HG02981 (cell line): ENCODE measurements around the gene ARHGEF37.
A peak's percentile ranks its signal among the peaks of the same experiment; 100 is the strongest.

ENCODE experiments used
- ATAC-seq: cut with Tn5 transposase; IDR thresholded peaks from one replicate; pipeline ENCODE4 v1.9.1; 2021; ENCODE audit warnings: mild to moderate bottlenecking, moderate library complexity; ENCODE audit not compliant: unreplicated experiment

ARHGEF37 gene

DNA sequence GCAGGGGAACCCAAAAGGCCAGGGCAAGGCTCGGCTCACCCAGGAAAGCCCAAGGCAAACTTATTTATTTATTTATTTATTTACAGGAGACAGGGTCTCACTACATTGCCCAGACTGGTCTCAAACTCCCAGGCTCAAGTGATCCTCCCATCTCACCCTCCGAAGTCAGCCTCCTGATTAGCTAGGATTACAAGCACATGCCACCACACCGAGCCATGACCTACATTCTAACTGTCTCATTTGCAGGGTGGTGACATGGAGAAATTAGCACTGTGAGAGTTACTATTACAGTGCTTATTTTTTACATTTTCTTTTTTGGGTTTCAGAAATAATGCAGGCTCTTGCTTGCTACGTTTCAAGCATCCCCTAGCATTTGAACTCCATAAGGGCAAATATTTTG lies 18.1 kb downstream of the ARHGEF37 start:
- no peak for ATAC-seq

DNA sequence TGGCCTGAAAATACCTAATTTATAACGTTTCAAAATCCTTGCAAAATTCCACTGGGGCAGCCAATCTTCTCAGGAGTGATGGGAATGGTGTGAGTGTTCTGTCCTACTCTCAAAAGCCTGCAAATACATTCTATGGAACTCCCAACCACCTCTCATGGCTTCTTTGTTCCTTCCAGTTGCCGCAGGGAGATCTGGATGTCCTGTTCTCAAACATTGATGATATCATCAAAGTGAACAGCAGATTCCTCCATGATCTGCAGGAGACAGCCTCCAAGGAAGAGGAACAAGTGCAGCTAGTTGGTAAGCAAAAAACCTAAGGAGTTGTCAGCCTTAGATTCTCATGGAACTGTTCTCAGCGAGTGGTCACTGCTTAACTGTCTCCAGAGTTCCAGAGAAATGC lies 19.6 kb downstream of the ARHGEF37 start:
- no peak for ATAC-seq

DNA sequence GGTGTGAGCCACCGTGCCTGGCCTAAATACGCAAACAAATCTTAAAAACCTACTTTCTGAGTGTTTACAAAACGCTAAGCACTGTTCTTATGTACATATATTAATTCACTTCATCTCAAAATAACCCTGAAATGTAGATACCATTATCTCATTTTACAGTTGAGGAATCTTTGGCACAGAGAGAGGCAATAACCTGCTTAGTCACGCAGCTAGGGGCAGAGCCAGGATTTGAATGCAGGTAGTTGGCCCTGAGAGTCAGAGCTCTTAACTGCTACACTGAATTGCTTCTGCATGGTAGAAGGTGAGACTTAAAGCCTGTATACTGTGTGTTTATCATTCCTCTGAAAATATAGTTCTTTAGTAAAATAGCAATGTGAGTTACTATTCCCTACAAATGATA lies 21.9 kb downstream of the ARHGEF37 start:
- ATAC-seq, result no peak

DNA sequence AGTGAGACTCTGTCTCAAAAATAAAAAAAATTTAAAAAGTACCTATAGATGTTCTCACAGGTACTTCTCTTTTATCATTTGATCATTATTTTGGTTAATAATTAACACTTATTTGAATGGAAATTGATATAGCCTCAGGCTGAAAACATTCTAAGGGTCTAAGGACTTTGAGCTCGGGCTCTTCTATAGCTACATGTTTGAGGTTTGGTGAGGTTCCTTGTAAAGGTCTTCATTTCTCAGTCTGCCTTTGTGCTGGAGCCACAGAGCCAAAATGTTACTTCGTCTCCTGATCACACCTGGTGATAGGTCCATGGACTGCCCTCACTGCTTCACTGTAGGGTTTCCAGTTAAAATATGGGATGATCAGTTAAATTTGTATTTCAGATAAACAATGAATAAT lies 22.6 kb downstream of the ARHGEF37 start:
- no peak for ATAC-seq

DNA sequence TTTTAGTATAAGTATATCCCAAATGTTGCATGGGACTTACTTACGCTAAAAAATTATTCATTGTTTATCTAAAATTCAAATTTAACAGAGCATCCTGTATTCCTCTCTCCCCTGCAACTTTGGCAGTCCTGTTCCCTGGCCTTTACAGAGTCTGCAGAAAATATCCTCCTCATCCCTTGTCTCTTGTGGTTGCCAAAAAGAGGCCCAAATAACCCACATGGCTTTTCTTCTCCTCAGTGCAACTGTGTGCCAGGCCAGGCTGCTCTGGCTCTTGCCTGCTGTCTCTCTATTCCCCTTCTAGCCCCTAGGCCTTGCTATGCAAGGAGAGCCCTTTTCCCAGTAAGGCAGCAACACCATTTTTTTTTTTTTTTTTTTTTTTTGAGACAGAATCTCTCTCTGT lies 23.0 kb downstream of the ARHGEF37 start:
- no peak for ATAC-seq

DNA sequence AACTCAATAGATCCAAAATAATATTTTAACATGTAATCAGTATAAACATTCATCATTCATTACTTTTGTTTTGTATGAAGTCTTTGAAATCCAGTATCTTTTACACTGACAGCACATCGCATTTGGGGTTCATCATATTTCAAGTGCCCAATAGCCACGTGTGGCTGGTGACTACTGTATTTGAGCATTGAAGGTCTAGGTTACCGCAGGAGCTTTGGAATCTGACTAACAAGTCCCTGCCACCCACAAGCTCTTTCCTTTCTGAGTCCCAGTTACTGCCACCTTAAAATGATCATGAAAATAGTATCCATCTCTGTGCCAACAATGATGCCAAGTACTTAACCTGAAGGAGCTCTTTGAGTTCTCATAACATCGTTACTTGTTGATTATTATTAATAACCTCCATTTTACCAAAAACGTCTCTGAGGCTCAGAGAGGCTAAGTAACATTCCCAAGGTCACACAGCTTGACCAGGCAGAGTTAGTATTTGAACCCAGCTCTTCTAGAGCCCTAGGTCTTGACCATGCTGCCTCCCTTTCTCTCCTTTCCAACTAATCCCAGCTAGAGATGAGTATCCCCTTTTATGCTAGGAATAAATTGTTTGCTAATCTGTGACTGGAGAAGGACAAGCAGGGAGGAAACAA lies 24.2 kb downstream of the ARHGEF37 start:
- ATAC-seq, result no peak

DNA sequence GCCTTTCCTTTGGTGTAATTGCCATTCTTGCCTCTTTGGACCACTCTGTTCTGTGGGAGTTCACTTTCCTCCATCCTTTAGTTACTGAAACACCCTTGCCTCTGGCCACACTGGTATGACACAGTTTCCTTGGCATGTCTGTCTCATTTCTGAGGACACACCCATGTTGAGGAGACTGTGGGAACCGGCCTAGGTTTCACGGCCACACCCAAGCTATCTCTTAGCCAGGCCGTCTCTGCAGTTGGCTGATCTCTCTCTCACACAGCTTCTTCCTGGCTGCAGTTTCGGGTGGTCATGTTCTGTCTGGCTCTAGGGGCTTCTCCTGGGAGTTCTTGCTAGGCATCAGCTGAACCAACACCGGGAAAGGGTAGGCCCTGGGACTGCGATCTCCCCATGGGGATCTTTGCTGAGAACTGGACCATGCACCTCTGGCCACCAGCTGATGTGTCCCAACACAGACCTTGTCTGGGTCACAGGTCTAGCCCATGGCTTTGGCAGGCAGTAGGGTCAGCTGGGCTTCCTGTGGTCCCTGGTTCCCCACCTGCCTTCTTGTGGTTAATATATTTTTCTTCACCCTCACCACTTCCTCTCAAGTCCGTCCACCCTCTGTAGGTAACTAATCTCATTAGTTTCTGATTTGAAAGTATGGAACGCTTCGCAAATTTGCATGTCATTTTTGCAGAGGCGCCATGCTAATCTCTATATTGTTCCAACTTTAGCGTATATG lies 24.9 kb downstream of the ARHGEF37 start:
- ATAC-seq, result peak; percentile 91

DNA sequence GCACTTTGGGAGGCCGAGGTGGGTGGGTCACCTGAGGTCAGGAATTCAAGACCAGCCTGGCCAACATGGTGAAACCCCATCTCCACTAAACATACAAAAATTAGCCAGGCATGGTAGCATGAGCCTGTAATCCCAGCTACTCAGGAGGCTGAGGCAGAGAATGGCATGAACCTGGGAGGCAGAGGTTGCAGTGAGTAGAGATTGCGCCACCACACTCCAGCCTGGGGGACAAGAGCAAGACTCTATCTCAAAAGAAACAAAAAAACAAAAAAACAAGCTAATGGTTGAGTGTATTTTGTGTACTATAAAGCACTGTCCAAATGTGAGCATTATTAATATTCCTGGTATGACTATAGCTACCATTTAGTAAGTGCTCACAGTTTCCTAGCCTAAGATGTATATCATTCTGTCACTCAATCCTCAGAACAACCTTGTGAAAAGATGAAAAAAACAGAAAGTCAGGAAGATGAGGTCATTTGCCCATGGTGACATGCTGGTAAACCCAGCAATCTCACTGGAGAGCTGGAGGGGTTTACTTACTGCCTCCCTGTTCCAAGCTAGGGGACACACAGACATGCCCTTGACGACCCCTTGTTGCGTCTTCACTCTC lies 27.7 kb downstream of the ARHGEF37 start:
- ATAC-seq, result no peak

DNA sequence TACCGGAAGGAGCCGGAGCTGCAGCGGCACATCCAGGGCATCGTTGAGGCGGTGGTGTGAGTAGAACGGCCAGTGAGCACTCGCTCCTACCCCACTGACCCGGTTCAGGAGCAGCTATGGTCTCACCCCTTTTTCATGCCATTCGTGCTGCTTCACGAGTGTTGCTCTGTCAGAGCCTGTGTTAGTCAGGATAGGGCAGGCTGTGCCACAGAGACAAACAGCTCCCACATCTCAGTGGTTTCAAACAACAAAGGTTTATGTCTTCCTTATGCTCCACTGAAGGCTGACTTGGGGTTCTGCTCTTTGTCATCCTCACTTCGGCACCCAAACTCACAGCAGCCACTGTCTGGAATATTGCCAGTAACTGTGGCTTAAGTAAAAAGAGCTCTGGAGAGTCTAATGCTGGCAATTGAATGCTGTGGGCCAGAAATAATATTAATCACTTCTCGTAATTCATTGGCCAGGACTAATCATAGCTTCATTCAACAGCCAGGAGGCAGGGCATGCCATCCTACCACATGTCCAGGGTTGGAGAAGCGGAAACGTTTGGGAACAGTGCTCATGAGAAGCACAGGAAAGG lies 28.4 kb downstream of the ARHGEF37 start:
- no peak for ATAC-seq

DNA sequence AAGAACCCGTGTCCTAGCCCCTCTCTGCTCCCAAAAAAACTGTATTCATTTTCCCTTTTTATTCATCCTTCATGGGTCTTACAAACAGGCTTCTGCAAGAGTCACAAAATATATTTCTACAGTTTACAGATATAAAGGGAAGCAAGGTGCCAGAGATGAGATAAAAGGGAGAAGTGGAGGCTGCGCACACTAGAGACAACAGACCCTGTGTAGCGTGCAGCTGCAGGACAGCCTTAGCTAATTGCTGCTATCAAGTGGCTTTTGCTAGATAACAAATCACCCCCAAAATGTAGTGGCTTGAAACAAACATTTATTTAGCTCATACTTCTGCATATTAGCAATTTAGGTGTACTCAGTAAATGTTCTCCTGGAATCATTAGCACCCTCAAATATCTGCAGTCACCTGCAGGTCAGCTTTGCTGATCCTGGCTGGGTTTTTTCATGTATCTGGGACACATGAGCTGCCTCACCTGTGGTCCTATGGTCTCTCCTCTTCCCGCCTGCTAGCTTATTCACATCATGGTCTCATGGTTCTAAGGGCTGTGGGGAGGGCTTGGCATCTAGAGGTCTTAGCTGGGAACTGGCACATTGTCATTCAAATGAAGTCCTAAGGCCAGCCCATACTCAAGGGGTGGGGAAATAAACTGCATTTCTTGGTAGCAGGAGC lies 29.4 kb downstream of the ARHGEF37 start:
- ATAC-seq, result no peak

DNA sequence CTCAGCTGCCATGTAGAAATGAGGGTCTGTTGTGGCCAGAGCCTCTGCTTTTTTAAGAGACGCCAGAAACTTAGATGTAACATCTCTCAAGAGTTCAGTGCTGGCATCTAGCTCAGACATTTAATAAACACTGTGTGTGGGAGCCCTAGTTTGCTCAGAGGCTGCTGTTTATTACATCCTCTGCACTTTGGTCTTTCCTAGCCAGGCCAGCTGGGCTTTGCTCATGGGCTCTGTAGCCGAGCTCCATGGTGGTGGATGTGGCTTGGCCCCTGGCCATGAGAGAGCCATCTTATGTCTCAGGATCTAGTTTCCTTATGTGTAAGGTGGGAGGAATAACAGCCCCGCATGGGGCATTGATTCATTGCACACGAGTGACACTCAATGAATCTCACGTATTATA lies 30.0 kb downstream of the ARHGEF37 start:
- no peak for ATAC-seq

DNA sequence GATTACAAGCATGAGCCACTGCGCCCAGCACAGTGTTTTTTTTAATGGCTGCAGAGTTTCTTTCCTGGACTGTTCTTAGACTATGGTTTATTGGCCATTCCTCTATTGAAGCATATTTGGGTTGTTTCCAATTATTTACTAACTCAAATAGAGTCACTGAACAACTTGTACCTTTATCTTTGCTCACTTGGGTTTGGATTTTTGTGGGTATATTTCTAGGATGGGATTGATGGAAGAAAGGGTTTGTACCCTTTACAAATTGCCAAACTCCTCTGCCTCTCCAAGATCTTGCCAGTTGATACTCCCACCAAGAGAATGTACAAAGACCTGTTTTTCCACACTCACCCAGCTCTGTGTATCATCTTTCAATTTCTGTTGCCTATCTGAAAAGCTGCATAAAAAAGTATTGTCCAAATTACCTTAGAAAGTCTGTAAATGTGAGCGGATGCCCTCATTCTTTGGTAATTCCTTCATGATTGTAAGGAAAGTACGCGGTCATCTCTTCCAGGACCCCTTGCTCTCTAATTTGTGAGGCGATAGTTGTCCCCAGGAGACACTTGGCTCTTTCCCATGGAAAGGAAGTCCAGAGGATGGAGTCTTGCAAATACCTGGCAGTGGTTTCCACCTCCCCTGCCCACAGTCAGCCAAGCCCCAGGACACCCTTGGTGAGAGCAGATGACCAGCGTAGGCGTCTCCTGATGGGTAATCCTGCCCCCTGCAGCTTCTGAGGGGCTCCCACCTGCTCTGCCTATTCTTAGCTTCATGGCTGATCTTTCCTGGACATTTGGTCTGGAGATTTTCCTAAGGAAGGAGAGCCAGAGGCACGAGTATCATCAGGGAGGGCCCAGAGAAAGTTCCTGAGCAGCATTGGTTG lies 33.0 kb downstream of the ARHGEF37 start:
- no peak for ATAC-seq

DNA sequence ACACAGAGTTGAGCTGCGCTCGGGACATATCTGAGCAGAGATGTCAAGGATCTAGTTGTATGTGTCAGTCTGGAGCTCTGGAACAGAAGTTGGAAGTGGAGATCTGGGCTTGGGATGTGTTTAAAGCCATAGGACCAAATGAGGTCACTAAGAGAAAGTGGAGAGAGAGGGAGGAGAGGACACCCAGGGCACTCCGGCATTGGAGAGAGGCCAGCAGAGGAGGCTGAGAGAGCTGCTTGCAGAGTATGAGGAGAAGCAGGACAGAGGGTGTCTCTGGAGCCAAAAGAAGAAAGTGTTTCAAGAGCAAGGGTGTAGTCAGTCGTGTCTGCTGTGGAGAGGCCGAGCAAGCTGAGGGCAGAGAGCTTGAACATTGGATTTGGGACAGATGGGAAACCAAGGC lies 34.7 kb downstream of the ARHGEF37 start:
- no peak for ATAC-seq

DNA sequence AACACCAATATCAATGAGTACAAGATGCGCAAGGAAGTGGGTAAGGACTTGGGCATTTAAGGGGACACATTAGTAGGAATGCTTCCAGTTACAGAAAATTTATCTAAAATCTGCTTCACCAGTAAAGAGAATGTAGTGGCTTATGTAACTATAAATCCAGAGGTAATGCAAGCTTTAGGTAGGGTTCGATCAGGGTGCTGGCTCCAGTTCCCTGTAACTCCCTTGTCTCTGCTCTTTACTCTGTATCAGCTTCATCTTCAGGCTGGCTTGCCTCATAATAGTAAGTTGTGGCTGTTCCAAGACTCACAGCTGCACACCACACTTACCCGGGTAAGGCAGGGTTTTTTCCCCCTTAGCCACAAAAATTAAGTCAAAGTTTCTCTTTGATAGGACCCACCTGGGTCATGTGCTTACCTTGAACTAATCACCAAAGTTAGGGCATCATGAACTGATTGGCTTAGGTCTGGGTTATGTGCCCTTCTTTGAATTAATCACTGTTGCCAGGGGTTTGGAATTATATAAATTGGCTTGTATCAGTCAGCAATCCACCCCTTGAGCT lies 35.5 kb downstream of the ARHGEF37 start:
- ATAC-seq, result peak; percentile 71

DNA sequence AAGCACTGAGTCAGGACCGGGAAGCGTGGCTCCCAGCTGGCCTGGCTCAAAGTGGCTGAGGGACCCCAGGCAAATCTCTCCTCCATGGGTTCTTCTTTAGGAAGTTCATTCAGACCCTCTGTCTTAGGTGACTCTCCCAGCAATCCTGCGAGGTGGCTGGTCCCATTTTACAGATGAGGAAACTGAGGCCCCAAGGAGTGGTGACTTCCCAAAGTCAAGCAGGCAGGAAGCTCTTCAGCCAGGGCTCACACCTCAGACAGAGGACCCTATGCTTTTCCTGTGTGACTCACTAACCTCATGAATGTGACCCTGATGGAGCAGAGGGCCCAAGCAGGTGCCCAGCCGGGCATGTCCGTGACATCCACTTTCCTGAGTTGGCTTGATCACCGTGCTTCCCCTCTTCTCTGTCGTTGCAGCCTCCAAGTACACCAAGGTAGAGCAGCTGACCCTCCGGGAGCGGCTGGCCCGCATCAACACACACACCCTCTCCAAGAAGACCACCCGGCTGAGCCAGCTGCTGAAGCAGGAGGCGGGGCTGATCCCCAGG lies 36.5 kb downstream of the ARHGEF37 start:
- ATAC-seq, result no peak

DNA sequence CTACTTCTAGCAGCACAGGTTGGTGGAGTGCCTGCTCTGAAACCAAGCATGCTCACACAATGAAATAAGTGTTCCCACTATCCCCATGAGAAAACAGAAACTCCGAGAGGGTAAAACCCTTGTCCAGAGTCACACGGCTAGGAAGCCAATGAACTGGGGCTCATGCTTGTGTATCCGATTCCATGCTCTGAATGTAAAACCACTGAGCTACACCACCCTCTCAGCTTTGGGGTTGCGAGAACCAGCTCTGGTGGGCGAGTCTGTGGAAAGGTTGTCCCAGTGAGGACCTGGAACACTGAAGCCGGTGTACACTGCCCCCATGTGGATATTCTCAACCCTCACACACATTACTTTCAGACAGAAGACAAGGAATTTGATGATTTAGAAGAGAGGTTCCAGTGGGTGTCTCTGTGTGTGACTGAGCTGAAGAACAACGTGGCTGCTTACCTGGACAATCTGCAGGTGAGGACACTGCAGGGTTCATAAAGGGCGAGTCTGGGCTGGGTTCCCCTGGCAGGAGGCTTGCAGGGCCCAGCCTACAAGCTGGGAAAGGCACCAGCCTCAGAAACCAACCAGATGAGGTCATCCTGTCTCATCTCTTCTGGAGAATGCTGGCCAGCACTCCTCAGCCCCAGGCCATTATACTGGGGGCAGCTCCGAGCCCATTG lies 37.4 kb downstream of the ARHGEF37 start:
- peak; percentile 36 for ATAC-seq

DNA sequence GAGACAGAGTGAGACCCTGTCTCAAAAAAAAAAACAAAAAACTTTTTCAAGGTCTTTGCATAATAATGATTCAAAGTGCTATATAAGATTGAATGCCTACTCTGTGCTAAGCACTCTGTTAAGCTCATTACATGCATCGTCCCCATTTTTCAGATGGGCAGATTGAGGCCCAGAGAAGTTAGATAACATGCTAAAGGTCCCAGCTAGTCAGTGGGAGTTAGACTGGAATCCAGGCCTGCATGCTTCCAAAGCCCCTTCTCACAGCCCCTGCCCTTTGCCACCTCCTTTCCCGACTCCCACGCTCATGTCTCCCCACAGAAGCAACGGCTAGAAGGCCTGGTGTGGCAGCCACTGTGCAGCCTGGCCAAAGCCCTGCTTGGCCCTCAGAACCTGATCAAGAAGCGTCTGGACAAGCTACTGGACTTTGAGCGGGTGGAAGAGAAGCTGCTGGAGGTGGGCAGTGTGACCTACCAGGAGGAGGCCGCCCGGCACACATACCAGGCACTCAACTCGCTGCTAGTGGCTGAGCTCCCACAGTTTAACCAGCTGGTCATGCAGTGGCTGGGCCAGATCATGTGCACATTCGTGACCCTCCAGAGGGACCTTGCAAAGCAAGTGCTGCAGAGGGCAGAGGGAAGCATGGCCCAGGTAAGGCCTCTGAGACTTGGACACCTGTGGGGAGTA lies 40.3 kb downstream of the ARHGEF37 start:
- ATAC-seq, result no peak

DNA sequence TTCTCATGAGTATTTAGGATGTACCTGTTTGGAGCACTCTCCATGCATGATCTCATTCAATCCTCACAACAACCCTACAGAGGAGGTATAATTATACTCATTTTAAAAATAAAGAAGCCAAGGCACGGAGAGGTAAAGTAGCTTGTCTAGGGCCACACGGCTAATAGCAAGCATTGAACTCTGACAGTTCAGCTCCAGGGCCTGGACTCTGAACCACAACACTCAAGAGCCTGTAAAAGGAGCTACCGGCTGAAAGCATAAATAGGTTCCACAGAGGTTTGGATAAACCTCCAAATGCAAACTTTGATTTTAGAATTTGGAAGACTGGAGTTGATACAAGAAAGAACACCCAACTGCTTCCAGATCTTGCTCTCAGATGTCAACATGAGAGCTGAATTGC lies 41.2 kb downstream of the ARHGEF37 start:
- no peak for ATAC-seq

DNA sequence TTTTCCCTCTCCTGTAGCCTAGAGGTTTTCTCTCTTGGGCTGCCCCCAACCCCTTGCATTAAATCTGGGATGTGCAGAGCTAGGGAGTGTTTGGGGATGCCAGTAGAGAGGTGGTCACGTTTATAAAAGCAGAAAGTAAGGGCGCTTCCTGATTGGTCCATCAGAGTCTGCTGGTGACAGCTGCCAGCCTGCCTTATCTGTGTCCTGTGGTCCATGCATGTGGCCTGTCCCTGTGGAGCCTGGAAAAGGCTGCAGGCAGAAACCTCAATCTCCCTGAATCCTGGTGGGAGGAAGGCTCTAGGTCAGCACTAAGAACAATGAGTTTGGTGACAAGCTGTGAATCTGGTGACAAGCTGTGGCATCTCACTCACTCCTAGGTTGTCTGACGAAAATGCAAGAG lies 42.2 kb downstream of the ARHGEF37 start:
- ATAC-seq, result no peak
